NCI-H146 (cell line): ENCODE results near the gene ZDHHC16.

Experiments
- DNase-seq: peaks from one replicate; lab custom pipeline; 2025; lab: John Stamatoyannopoulos, UW

The ZDHHC16 gene

GRCh38 chr10:97479939-97480338 is 34.0 kb downstream of the ZDHHC16 start:
- DNase-seq, result no peak

- DNase-seq, result no peak
Measured at GRCh38 chr10:97481071-97481470, 35.1 kb downstream of the ZDHHC16 start.

- no peak for DNase-seq
Measured at GRCh38 chr10:97482381-97482780, 36.4 kb downstream of the ZDHHC16 start.

- no peak for DNase-seq
Measured at GRCh38 chr10:97483506-97483905, 37.5 kb downstream of the ZDHHC16 start.

- DNase-seq, result no peak
Measured at GRCh38 chr10:97483921-97484320, 37.9 kb downstream of the ZDHHC16 start.

- DNase-seq, result no peak
Measured at GRCh38 chr10:97485647-97486281, 39.8 kb downstream of the ZDHHC16 start.

GRCh38 chr10:97490592-97490991 is 44.6 kb downstream of the ZDHHC16 start:
- no peak for DNase-seq

GRCh38 chr10:97494151-97494550 is 48.2 kb downstream of the ZDHHC16 start:
- DNase-seq, result no peak

- DNase-seq, result no peak
Measured at GRCh38 chr10:97494863-97495506, 49.0 kb downstream of the ZDHHC16 start.

- DNase-seq, result peak; percentile 80
Measured at GRCh38 chr10:97497572-97498075, 51.6 kb downstream of the ZDHHC16 start.

GRCh38 chr10:97498076-97498840 is 52.3 kb downstream of the ZDHHC16 start, which contains the start of gene MMS19:
Gene MMS19 (minus strand): TSS chr10:97498422. CDS start chr10:97498384, 38 bp downstream.
- peak; percentile 99 for DNase-seq

GRCh38 chr10:97498841-97499560 is 53.0 kb downstream of the ZDHHC16 start, which contains the start of gene UBTD1:
Gene UBTD1 (plus strand): TSS chr10:97498924. CDS start chr10:97499204, 280 bp downstream.
- DNase-seq, result peak; percentile 57

- peak; percentile 57 for DNase-seq
Measured at GRCh38 chr10:97499561-97500296, 53.8 kb downstream of the ZDHHC16 start.

GRCh38 chr10:97500297-97500575 is 54.3 kb downstream of the ZDHHC16 start:
- no peak for DNase-seq

GRCh38 chr10:97502916-97503315 is 56.9 kb downstream of the ZDHHC16 start:
- no peak for DNase-seq

- DNase-seq, result no peak
Measured at GRCh38 chr10:97503406-97503805, 57.4 kb downstream of the ZDHHC16 start.

- DNase-seq, result no peak
Measured at GRCh38 chr10:97505152-97505551, 59.2 kb downstream of the ZDHHC16 start.

- DNase-seq, result no peak
Measured at GRCh38 chr10:97506199-97506991, 60.4 kb downstream of the ZDHHC16 start.
